Glutamatergic neuron (in vitro differentiated cells): ENCODE measurements around the gene PRODH2. TPM values are rescaled to one million over a fixed set of nuclear protein-coding genes. Genes with fewer than 3 reads are reported as not detected.

Experiments used
- DNase-seq: peaks from one replicate; pipeline ENCODE4 v3.0.0; 2022
- H3K27ac Mint-ChIP-seq: one replicate; pipeline ENCODE4 v1.8.0; 2020; ENCODE audit warnings: mild to moderate bottlenecking, mixed read lengths, inconsistent platforms; ENCODE audit not compliant: unreplicated experiment
- H3K27me3 Mint-ChIP-seq: one replicate; pipeline ENCODE4 v1.8.0; 2020; ENCODE audit warnings: mild to moderate bottlenecking, moderate library complexity, mixed read lengths, inconsistent platforms; ENCODE audit not compliant: unreplicated experiment
- H3K36me3 Mint-ChIP-seq: one replicate; pipeline ENCODE4 v1.8.0; 2020; ENCODE audit warnings: mild to moderate bottlenecking, mixed read lengths, inconsistent platforms; ENCODE audit not compliant: unreplicated experiment
- H3K4me1 Mint-ChIP-seq: one replicate; pipeline ENCODE4 v1.8.0; 2020; ENCODE audit warnings: mild to moderate bottlenecking, low read depth, mixed read lengths, inconsistent platforms; ENCODE audit not compliant: unreplicated experiment
- H3K4me3 Mint-ChIP-seq: one replicate; pipeline ENCODE4 v1.8.0; 2020; ENCODE audit warnings: mild to moderate bottlenecking, mixed read lengths, inconsistent platforms; ENCODE audit not compliant: unreplicated experiment
- H3K9me3 Mint-ChIP-seq: one replicate; pipeline ENCODE4 v1.8.0; 2020; ENCODE audit warnings: mild to moderate bottlenecking, moderate library complexity, mixed read lengths, inconsistent platforms; ENCODE audit not compliant: unreplicated experiment
- CTCF ChIP-seq: fragments of 200-600 bp; sonication (generic); IDR thresholded peaks from one replicate; pipeline ENCODE4 v1.5.0; 2021; ENCODE audit not compliant: partially characterized antibody, unreplicated experiment
- total RNA-seq: library from RNA; stranded (reverse); fragmentation: NEBNext Ultra II Directional; extraction: Animal tissue kit (Norgen Biotek cat#: 25700); gene quantifications from one replicate; pipeline ENCODE4 v1.2.1, GENCODE V29; 2021; ENCODE audit not compliant: unreplicated experiment

PRODH2 gene
- total RNA-seq, 1 donor from 2014 or later, result 0.64 TPM

GRCh38 chr19:35816846-35817245 is 4.2 kb upstream of the PRODH2 start:
- Mint-ChIP-seq H3K27ac (no peak overlapping the region), H3K4me3 (no peak overlapping the region), H3K36me3 (no peaks in the 10 kb centered on the region), H3K27me3 (peaks cover 5% of the 10 kb centered on the region), H3K4me1 (peaks cover 4% of the 10 kb centered on the region), H3K9me3 (peaks cover 3% of the 10 kb centered on the region)
- no peak for DNase-seq
- no peak for TF ChIP-seq CTCF

GRCh38 chr19:35816262-35816661 is 3.6 kb upstream of the PRODH2 start:
- H3K4me1 Mint-ChIP-seq, result peaks cover 4% of the 10 kb centered on the region
- H3K4me3 Mint-ChIP-seq, result no peak overlapping the region
- peaks cover 3% of the 10 kb centered on the region for H3K9me3 Mint-ChIP-seq
- no peak for TF ChIP-seq CTCF
- DNase-seq, result no peak
- no peaks in the 10 kb centered on the region for H3K36me3 Mint-ChIP-seq
- H3K27ac Mint-ChIP-seq, result no peak overlapping the region
- peaks cover 5% of the 10 kb centered on the region for H3K27me3 Mint-ChIP-seq

- Mint-ChIP-seq H3K9me3 (no peaks in the 10 kb centered on the region), H3K4me3 (no peak overlapping the region), H3K36me3 (no peaks in the 10 kb centered on the region), H3K4me1 (no peaks in the 10 kb centered on the region), H3K27me3 (peaks cover 2% of the 10 kb centered on the region), H3K27ac (no peak overlapping the region)
- DNase-seq, result no peak
- TF ChIP-seq CTCF, result no peak
Measured at GRCh38 chr19:35813043-35813890, 622 bp upstream of the PRODH2 start.

DNA sequence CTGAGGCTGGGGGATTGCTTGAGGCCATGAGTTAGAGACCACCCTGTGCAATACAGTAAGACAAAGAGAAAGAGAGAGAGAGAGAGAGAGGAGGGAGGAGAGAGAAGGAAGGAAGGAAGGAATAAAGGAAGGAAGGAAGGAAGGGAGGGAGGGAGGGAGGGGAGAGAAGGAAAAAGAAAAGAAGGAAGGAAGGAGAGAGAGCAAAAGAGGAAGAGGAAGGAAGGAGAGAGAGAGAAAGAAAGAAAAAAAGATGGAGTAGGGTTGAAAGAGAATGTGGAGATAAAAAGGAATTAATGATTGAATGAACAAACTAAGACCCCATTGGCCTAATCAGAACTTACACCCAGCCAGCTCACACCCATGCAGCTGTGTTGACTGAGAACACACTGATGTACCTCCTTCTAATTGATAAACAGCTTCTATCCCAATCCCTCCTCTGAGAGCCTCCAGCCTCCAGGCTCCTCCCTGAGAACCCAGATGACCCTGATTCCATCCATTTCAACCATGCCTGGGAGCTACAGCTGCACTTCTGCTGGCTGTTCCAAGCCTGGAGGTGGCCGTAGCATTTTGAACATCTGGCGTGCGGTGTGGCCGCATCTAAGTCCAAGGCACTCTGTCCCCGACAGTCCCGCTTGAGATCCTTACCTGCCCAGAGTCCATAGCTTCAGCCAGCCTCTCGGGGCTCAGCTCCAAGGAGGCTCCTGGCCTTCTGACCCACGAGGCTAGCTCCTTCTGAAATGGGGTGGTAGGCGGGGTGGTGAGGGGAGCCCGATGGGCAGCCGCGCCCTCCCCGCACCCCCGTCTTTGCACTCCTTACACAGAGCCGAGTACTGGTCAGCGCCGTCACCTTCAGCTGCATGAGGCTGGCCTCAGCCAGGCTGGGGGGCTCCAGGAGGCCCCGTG is 1.1 kb downstream of the PRODH2 start:
- Mint-ChIP-seq H3K9me3 (no peaks in the 10 kb centered on the region), H3K36me3 (no peaks in the 10 kb centered on the region), H3K4me1 (no peaks in the 10 kb centered on the region), H3K27me3 (peaks cover 2% of the 10 kb centered on the region), H3K27ac (no peak overlapping the region), H3K4me3 (no peak overlapping the region)
- no peak for TF ChIP-seq CTCF
- DNase-seq, result no peak
